AG09319 (cell line): ENCODE measurements around the gene TULP4.

Experiments
- DNase-seq: peaks from one replicate; pipeline ENCODE4 v3.0.0-alpha.2; 2010; ENCODE audit warnings: low read depth; ENCODE audit errors: extremely low read depth
- CTCF ChIP-seq: IDR thresholded peaks from 2 replicates; pipeline ENCODE4 v1.5.1; 2011; ENCODE audit warnings: low read depth, mild to moderate bottlenecking, inconsistent platforms, low read length, moderate library complexity

Gene TULP4

GRCh38 chr6:158272324-158272723 lies 39.9 kb upstream of the TULP4 start:
- no peak for TF ChIP-seq CTCF
- DNase-seq, result no peak

GRCh38 chr6:158278004-158278403 lies 34.3 kb upstream of the TULP4 start:
- no peak for TF ChIP-seq CTCF
- no peak for DNase-seq

GRCh38 chr6:158279615-158280014 lies 32.6 kb upstream of the TULP4 start:
- no peak for TF ChIP-seq CTCF
- no peak for DNase-seq

GRCh38 chr6:158283304-158283980 lies 28.8 kb upstream of the TULP4 start:
- DNase-seq, result no peak
- no peak for TF ChIP-seq CTCF

GRCh38 chr6:158284007-158284875 lies 28.0 kb upstream of the TULP4 start:
- DNase-seq, result peak; percentile 75
- no peak for TF ChIP-seq CTCF

- no peak for DNase-seq
- TF ChIP-seq CTCF, result no peak
These were observed 27.2 kb upstream of the TULP4 start for GRCh38 chr6:158284876-158285655.
